DOHH2 (cell line): ENCODE measurements around the gene SMPD3.

Experiments used
- CTCF ChIP-seq: fragments of 200-600 bp; sonication (generic); IDR thresholded peaks from one replicate; pipeline ENCODE4 v1.5.1; 2014; ENCODE audit warnings: antibody characterized with exemption, mild to moderate bottlenecking, low read depth, low read length; ENCODE audit not compliant: poor library complexity, severe bottlenecking
- EZH2phosphoT487 ChIP-seq: fragments of 200-600 bp; sonication (generic); IDR thresholded peaks from 2 replicates; pipeline ENCODE4 v1.6.1; 2017; ENCODE audit warnings: borderline replicate concordance, mild to moderate bottlenecking, antibody characterized with exemption, low read length, moderate library complexity, mixed read lengths

- no peak for TF ChIP-seq CTCF
- TF ChIP-seq EZH2phosphoT487 = no peak
Observed at GRCh38 chr16:68417711-68418301, 30.5 kb downstream of the SMPD3 start.
